GM12891 (cell line): Measurements from ENCODE around the gene FNDC7.

Experiments
- POLR2A ChIP-seq: IDR thresholded peaks from 2 replicates; pipeline ENCODE4 v1.6.1; 2011; ENCODE audit warnings: low read depth, low read length, control low read depth
- POLR2AphosphoS5 ChIP-seq: IDR thresholded peaks from 2 replicates; pipeline ENCODE4 v1.6.1; 2011; ENCODE audit warnings: low read depth, low read length, control low read depth
- POU2F2 ChIP-seq: IDR thresholded peaks from 2 replicates; pipeline ENCODE4 v1.6.1; 2011; ENCODE audit warnings: low read depth, mild to moderate bottlenecking, control low read depth, low read length, moderate library complexity
- SPI1 ChIP-seq: IDR thresholded peaks from 2 replicates; pipeline ENCODE4 v1.6.1; 2011; ENCODE audit warnings: low read depth, low read length, control low read depth
- TAF1 ChIP-seq: IDR thresholded peaks from 2 replicates; pipeline ENCODE4 v1.6.1; 2011; ENCODE audit warnings: low read depth, low read length, control low read depth

GRCh38 chr1:108718927-108719655 is 6.4 kb downstream of the FNDC7 start:
- TF ChIP-seq POLR2A (no peak), POLR2AphosphoS5 (no peak), POU2F2 (no peak), TAF1 (no peak), SPI1 (no peak)
